Kidney (tissue), 14 donors: Measurements from ENCODE around the gene ACSM6. TPM values are rescaled to one million over a fixed set of nuclear protein-coding genes. Genes with fewer than 3 reads are reported as not detected.

Source experiments
- DNase-seq, 5 donors: peaks; one replicate each; pipeline ENCODE4 v3.0.0-alpha.2; 2013 to 2020
- FAIRE-seq: peaks from 2 replicates; lab custom pipeline; 2012; peaks lifted over from hg19 to GRCh38; lab: Jason Lieb, UNC
- H3K27ac ChIP-seq, 2 donors: one replicate each; pipeline ENCODE4 v1.7.0; 2013; ENCODE audit warnings: low read depth in 2 of 2, low read length in 2 of 2, inconsistent platforms in 1 of 2
- H3K27me3 ChIP-seq: one replicate; pipeline ENCODE4 v1.7.1; 2013; ENCODE audit warnings: low read length, inconsistent platforms; ENCODE audit not compliant: control insufficient read depth, insufficient read depth
- H3K36me3 ChIP-seq, 3 donors: one replicate each; pipeline versions ENCODE4 v1.7.0 to v1.7.1; 2013; ENCODE audit warnings: low read length in 3 of 3, control low read depth in 1 of 3, inconsistent platforms in 1 of 3; ENCODE audit not compliant: insufficient read depth in 3 of 3, control insufficient read depth in 2 of 3
- H3K4me1 ChIP-seq, 3 donors: one replicate each; pipeline versions ENCODE4 v1.7.0 to v1.7.1; 2013; ENCODE audit warnings: low read length in 3 of 3, inconsistent platforms in 1 of 3, low read depth in 1 of 3; ENCODE audit not compliant: control insufficient read depth in 2 of 3, insufficient read depth in 2 of 3
- H3K4me3 ChIP-seq, 3 donors: one replicate each; pipeline versions ENCODE4 v1.7.0 to v1.8.1; 2013; ENCODE audit warnings: low read length in 3 of 3, control low read depth in 1 of 3, inconsistent platforms in 1 of 3
- H3K9ac ChIP-seq, 3 donors: one replicate each; pipeline versions ENCODE4 v1.7.0 to v1.7.1; 2013; ENCODE audit warnings: low read length in 3 of 3, control low read depth in 1 of 3, inconsistent platforms in 1 of 3
- H3K9me3 ChIP-seq, 3 donors: one replicate each; pipeline versions ENCODE4 v1.7.0 to v1.7.1; 2013; ENCODE audit warnings: low read length in 3 of 3, control low read depth in 1 of 3, inconsistent platforms in 1 of 3; ENCODE audit not compliant: control insufficient read depth in 2 of 3, insufficient read depth in 1 of 3
- intact Hi-C: fragments of 100-400 bp; cut with DNase I; formaldehyde crosslinking; loops from one replicate; pipeline ENCODE4 v1.11.1; 2022
- polyA plus RNA-seq: library from polyadenylated mRNA; stranded (reverse); fragments of 350-450 nt; fragmentation: Illumina TruSeq; extraction: RNeasy Lipid Tissue Mini Kit (QIAGEN cat#74804); gene quantifications from one replicate; pipeline ENCODE4 v1.2.3, GENCODE V29; 2014; ENCODE audit warnings: low read depth, low replicate concordance; ENCODE audit not compliant: insufficient read depth
- total RNA-seq: library from RNA; stranded (reverse); fragmentation: NEBNext Ultra II Directional; extraction: Animal tissue kit (Norgen Biotek cat#: 25700); gene quantifications from one replicate; pipeline ENCODE4 v1.2.1, GENCODE V29; 2021
- TF ChIP-seq, protein P1 (sequence below): IDR thresholded peaks from 3 replicates; pipeline ENCODE4 v1.5.1; 2012; ENCODE audit warnings: mild to moderate bottlenecking, moderate library complexity, borderline replicate concordance; ENCODE audit not compliant: insufficient read depth; ENCODE audit errors: extremely low read depth
- donor health status: control.
- donor health status: control.
- donor health status: control.
- donor health status: control.
- donor health status: control.
- donor health status: DM: yes; HTN: yes; CAD: no.
- donor health status: Normal renal cell carcinoma (clear cell type).

ACSM6 gene
- total and polyA plus RNA-seq, 2 donors from 2014 or later = 0.34 TPM; not detected in 1

DNA sequence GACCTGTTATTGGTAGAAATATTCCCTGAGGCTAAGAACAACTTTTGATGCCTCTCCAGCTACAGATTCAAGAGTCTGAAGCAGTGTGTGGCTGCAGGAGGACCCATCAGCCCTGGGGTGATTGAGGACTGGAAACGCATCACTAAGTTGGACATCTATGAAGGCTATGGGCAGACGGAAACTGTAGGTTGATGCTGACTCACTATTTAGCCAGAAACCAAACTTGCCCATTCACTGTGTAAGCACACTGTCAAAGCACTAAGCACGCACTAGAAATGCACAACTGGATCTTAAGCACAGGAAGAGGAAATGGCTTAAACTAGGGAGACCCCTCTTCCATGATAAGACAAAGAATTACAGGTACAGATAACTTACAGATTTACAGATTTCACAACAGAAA lies 20.8 kb downstream of the ACSM6 start:
- FAIRE-seq (no peak), DNase-seq (no peak)
- no peaks in the 10 kb centered on the region for H3K27me3 ChIP-seq
- no peak overlapping the region for H3K4me3 ChIP-seq
- no peak overlapping the region for H3K9ac ChIP-seq
- no peaks in the 10 kb centered on the region for H3K9me3 ChIP-seq
- intact Hi-C loops = no loop called here
- no peak overlapping the region for H3K27ac ChIP-seq
- H3K36me3 ChIP-seq = no peaks in the 10 kb centered on the region
- H3K4me1 ChIP-seq = no peaks in the 10 kb centered on the region
- TF ChIP-seq, protein P1, sequence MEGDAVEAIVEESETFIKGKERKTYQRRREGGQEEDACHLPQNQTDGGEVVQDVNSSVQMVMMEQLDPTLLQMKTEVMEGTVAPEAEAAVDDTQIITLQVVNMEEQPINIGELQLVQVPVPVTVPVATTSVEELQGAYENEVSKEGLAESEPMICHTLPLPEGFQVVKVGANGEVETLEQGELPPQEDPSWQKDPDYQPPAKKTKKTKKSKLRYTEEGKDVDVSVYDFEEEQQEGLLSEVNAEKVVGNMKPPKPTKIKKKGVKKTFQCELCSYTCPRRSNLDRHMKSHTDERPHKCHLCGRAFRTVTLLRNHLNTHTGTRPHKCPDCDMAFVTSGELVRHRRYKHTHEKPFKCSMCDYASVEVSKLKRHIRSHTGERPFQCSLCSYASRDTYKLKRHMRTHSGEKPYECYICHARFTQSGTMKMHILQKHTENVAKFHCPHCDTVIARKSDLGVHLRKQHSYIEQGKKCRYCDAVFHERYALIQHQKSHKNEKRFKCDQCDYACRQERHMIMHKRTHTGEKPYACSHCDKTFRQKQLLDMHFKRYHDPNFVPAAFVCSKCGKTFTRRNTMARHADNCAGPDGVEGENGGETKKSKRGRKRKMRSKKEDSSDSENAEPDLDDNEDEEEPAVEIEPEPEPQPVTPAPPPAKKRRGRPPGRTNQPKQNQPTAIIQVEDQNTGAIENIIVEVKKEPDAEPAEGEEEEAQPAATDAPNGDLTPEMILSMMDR = no peak

DNA sequence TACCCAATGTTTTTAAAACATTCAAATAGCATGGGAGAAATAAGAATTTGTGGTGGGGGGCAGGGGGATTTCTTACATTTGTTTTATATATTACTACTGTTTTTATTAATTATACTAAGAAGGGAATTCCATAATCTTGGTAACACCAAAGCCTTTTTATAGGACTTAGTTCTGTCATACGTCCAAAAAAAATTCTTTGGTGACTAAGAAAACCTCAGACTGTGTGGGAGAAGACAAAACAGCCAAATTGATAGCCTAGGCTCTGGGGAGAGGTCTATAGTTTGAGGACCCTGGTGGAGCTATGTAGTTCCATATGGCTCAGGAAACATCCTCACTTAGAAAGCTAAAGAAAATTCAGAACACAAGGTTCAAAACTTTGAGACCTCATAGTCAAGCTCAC lies 23.4 kb downstream of the ACSM6 start:
- intact Hi-C loops = no loop called here
- H3K27me3 ChIP-seq = no peaks in the 10 kb centered on the region
- no peak overlapping the region for H3K9ac ChIP-seq
- no peaks in the 10 kb centered on the region for H3K9me3 ChIP-seq
- no peaks in the 10 kb centered on the region for H3K4me1 ChIP-seq
- no peak overlapping the region for H3K4me3 ChIP-seq
- H3K27ac ChIP-seq = no peak overlapping the region
- no peak for DNase-seq
- no peaks in the 10 kb centered on the region for H3K36me3 ChIP-seq
- FAIRE-seq = no peak
- TF ChIP-seq, protein P1 = no peak

DNA sequence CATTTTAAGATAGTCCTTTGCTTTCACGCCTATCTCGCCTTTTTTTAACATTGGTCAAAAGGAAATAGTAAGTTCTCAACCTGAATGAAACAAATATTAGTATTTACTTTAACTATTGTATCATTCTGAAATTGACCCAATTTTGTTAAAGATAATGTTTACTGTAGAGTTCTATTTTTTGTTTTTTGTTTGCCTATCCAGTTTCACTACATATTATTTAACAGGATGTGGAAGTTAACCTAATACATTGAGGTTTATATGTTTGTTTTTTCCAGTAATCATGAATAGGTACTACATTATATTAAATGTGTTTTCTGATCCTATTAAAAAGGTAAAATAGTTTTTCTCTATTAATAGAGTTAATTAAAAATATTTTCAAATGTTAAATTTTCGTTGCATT lies 26.5 kb downstream of the ACSM6 start:
- H3K9ac ChIP-seq = no peak overlapping the region
- H3K9me3 ChIP-seq = no peaks in the 10 kb centered on the region
- H3K4me1 ChIP-seq = no peaks in the 10 kb centered on the region
- FAIRE-seq = peak; percentile 91
- intact Hi-C loops = no loop called here
- DNase-seq = no peak
- no peaks in the 10 kb centered on the region for H3K27me3 ChIP-seq
- TF ChIP-seq, protein P1 = no peak
- no peaks in the 10 kb centered on the region for H3K36me3 ChIP-seq
- H3K4me3 ChIP-seq = no peak overlapping the region
- no peak overlapping the region for H3K27ac ChIP-seq

- Histone ChIP-seq H3K4me1 (no peaks in the 10 kb centered on the region), H3K4me3 (no peak overlapping the region), H3K27me3 (no peaks in the 10 kb centered on the region), H3K27ac (no peak overlapping the region), H3K9ac (no peak overlapping the region), H3K9me3 (no peaks in the 10 kb centered on the region), H3K36me3 (no peaks in the 10 kb centered on the region)
- FAIRE-seq (no peak), DNase-seq (no peak)
- intact Hi-C loops = no loop called here
- TF ChIP-seq, protein P1 = no peak
Measured at GRCh38 chr10:95221124-95221523, 27.1 kb downstream of the ACSM6 start.
